Activated CD8-positive, alpha-beta T cell treated with anti-CD3 and anti-CD28 coated beads for 36 hours (primary cell): ENCODE measurements around the gene MPL. TPM values are rescaled to one million over a fixed set of nuclear protein-coding genes. Genes with fewer than 3 reads are reported as not detected.

Experiments
- ATAC-seq: fragments of 200-7000 bp; cut with Tn5 transposase; one replicate; pipeline ENCODE4 v1.10.0; 2021; ENCODE audit warnings: mild to moderate bottlenecking, moderate library complexity
- CTCF ChIA-PET: fragments of 350-600 bp; sonication (Branson Sonifier 250); formaldehyde crosslinking; loops from one replicate; lab custom pipeline; 2021; ENCODE audit warnings: antibody characterized with exemption; lab: Charles Lee
- POLR2A ChIA-PET: fragments of 350-600 bp; sonication (Branson Sonifier 250); formaldehyde crosslinking; loops from one replicate; lab custom pipeline; 2021; ENCODE audit warnings: antibody characterized with exemption; lab: Charles Lee
- DNase-seq: peaks from one replicate; pipeline ENCODE4 v3.0.0-alpha.2; 2020
- H3K27ac Mint-ChIP-seq: one replicate; pipeline ENCODE4 v1.8.0; 2021; ENCODE audit warnings: mild to moderate bottlenecking, mixed read lengths
- H3K27me3 Mint-ChIP-seq: one replicate; pipeline ENCODE4 v1.8.0; 2021; ENCODE audit warnings: mixed read lengths
- H3K36me3 Mint-ChIP-seq: one replicate; pipeline ENCODE4 v1.8.0; 2021; ENCODE audit warnings: low read depth, mixed read lengths
- H3K4me1 Mint-ChIP-seq: one replicate; pipeline ENCODE4 v1.8.0; 2021; ENCODE audit warnings: low read depth, mixed read lengths
- H3K4me3 Mint-ChIP-seq: one replicate; pipeline ENCODE4 v1.8.0; 2021; ENCODE audit warnings: mild to moderate bottlenecking, moderate library complexity, mixed read lengths
- H3K9me3 Mint-ChIP-seq: one replicate; pipeline ENCODE4 v1.8.0; 2021; ENCODE audit warnings: mixed read lengths
- intact Hi-C: fragments of 100-400 bp; cut with micrococcal nuclease; formaldehyde crosslinking; loops from one replicate; pipeline ENCODE4 v1.10.0; 2022
- total RNA-seq, 2 experiments: library from RNA; stranded (reverse); gene quantifications; one replicate each; pipeline ENCODE4 v1.2.3, GENCODE V29; 2021
- TF ChIP-seq, protein P1 (sequence below): fragments of 200-600 bp; IDR thresholded peaks from one replicate; pipeline ENCODE4 v1.8.0; 2022; ENCODE audit warnings: antibody characterized with exemption, mild to moderate bottlenecking

The MPL gene
- total RNA-seq, 2 experiments from 2014 or later, result not detected

DNA sequence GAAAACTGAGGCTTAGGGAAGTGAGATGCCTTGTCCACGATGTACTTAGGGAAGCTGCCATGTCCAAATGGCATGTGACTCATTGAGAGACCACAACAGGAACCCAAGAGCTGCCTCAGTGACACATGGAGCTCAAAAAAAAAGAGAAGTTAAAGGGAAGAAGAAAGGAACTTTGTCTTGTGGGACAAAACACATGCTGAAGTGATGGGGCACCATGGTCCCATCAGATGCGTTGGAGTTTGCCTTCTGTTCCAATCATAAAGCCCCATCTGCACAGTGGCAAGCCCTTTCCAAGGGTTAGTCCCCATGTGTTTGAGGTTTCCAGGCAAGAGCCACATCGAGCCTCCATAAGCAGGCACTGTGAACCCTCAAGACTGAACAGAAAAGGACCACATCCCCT, 44.0 kb downstream of the MPL start:
- H3K9me3 Mint-ChIP-seq, result no peaks in the 10 kb centered on the region
- no peak overlapping the region for H3K4me3 Mint-ChIP-seq
- ChIA-PET POLR2A (interaction anchor here (1.1 kb wide), 1 partner anchor 9 kb away, joined by 4 read pairs; no protein-coding TSS in a partner anchor), CTCF (no interaction called here)
- peaks cover 31% of the 10 kb centered on the region for H3K36me3 Mint-ChIP-seq
- no peak for ATAC-seq
- TF ChIP-seq, protein P1, sequence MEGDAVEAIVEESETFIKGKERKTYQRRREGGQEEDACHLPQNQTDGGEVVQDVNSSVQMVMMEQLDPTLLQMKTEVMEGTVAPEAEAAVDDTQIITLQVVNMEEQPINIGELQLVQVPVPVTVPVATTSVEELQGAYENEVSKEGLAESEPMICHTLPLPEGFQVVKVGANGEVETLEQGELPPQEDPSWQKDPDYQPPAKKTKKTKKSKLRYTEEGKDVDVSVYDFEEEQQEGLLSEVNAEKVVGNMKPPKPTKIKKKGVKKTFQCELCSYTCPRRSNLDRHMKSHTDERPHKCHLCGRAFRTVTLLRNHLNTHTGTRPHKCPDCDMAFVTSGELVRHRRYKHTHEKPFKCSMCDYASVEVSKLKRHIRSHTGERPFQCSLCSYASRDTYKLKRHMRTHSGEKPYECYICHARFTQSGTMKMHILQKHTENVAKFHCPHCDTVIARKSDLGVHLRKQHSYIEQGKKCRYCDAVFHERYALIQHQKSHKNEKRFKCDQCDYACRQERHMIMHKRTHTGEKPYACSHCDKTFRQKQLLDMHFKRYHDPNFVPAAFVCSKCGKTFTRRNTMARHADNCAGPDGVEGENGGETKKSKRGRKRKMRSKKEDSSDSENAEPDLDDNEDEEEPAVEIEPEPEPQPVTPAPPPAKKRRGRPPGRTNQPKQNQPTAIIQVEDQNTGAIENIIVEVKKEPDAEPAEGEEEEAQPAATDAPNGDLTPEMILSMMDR, result no peak
- peaks cover 7% of the 10 kb centered on the region for H3K4me1 Mint-ChIP-seq
- intact Hi-C loops, result no loop called here
- DNase-seq, result no peak
- peak overlapping the region; percentile 17 for H3K27ac Mint-ChIP-seq
- H3K27me3 Mint-ChIP-seq, result no peaks in the 10 kb centered on the region

DNA sequence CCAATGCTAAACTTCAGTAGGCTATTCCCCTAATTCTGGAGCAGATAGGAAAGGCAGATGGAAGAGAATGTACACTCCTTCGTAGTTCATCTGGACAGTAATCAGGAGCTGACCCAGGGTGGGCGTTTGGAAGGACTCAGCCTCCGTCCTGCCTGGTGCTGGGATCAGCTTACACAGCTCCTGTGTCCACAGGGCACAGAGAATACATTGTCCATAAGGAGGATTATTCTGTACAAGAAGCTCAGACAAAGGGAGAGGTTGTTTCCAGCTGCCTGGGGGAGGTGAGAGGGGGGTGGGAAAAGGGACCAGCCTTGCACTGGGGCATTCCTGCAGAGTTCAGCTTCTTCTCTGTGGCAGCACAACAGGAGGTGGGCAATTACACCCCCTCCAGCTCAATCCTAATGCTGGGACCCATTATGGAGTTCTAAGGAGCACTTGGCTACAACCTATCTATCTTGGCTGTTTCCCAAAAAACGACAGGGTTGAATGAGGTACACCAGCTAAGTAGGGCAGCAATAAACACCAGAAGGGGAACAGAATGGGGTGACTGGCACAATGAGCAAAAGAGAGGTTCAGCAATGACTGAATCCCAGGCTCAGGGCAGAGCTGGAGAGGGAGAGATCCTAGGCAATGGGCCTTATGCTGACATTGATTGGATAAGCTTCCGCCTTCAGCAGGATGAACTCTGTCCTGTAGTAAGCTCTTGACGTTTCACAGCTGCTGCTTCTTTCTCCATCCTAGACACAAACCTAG, 44.6 kb downstream of the MPL start:
- Mint-ChIP-seq H3K36me3 (peaks cover 31% of the 10 kb centered on the region), H3K27me3 (no peaks in the 10 kb centered on the region), H3K27ac (no peak overlapping the region), H3K9me3 (no peaks in the 10 kb centered on the region), H3K4me1 (peaks cover 7% of the 10 kb centered on the region), H3K4me3 (no peak overlapping the region)
- intact Hi-C loops, result no loop called here
- CTCF ChIA-PET, result interaction anchor here (1.0 kb wide), 1 partner anchor 14 kb away, joined by 4 read pairs; the partner anchor contains the start of gene ELOVL1
- POLR2A ChIA-PET, result interaction anchor here (0.9 to 1.1 kb wide), 2 partner anchors 8 to 13 kb away, joined by 3 to 4 read pairs; no protein-coding TSS in a partner anchor
- DNase-seq (no peak), ATAC-seq (no peak)
- TF ChIP-seq, protein P1, result no peak

DNA sequence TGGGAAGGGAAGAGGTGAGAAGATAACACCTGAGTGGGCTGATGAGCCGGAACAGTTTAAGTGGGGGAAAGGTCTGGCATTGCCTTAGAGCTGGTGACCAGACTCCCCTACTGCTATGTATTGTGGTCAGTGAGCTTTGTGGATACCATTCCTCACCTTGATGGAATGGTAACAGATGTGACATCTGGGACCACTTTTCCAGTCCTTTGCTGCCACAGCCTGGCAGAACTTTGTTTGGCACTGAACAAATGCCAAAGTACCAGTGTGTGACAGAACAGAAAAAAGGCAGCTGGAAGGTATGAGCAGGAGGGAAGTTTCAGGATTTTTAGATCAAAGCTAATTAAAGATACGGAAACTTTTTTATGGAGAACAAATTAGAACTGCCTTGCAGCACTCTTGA, 45.8 kb downstream of the MPL start:
- POLR2A ChIA-PET, result interaction anchor here (1.9 kb wide), 1 partner anchor 16 kb away, joined by 5 read pairs; the partner anchor contains the start of gene ELOVL1
- TF ChIP-seq, protein P1, result no peak
- no peak for ATAC-seq
- Mint-ChIP-seq H3K9me3 (no peaks in the 10 kb centered on the region), H3K4me3 (no peak overlapping the region), H3K27ac (no peak overlapping the region), H3K36me3 (peaks cover 31% of the 10 kb centered on the region), H3K4me1 (peaks cover 17% of the 10 kb centered on the region), H3K27me3 (no peaks in the 10 kb centered on the region)
- CTCF ChIA-PET, result interaction anchor here (1.2 to 1.5 kb wide), 3 partner anchors 11 to 156 kb away, joined by 3 to 7 read pairs (median 6); no protein-coding TSS in a partner anchor
- intact Hi-C loops, result no loop called here
- no peak for DNase-seq

DNA sequence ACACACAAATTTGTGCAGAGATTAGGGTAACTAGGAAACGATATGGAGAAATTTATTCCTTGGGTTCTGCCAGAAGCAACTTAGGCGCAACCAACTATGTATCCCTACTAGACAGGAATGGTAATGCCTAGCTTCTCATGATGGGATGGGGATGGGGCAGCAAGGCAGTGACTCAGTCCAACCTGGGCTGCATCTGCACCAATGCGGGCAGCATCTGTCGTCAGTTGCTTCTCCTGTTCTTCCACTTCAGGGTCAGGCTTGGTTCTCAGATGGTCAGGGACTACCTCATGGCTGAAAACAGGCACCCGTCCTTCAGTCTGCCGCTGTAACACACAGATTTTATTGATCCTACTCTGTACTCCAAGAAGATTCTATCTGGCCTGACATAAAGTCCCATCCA, 49.1 kb downstream of the MPL start:
- TF ChIP-seq, protein P1, result no peak
- ATAC-seq (no peak), DNase-seq (no peak)
- Mint-ChIP-seq H3K27me3 (no peaks in the 10 kb centered on the region), H3K27ac (no peak overlapping the region), H3K4me1 (peaks cover 32% of the 10 kb centered on the region), H3K36me3 (peaks cover 22% of the 10 kb centered on the region), H3K4me3 (no peak overlapping the region), H3K9me3 (no peaks in the 10 kb centered on the region)
- ChIA-PET POLR2A (no interaction called here), CTCF (interaction anchor here (1.1 kb wide), 1 partner anchor 28 kb away, joined by 3 read pairs; no protein-coding TSS in a partner anchor)
- intact Hi-C loops, result no loop called here
